Panc1 (cell line): ENCODE data around the gene ALDH4A1. TPM values are rescaled to one million over a fixed set of nuclear protein-coding genes. Genes with fewer than 3 reads are reported as not detected.

Experiments
- ATAC-seq: fragments of 200-7000 bp; cut with Tn5 transposase; 2 replicates; pipeline ENCODE4 v1.9.1; 2020; ENCODE audit warnings: mild to moderate bottlenecking, moderate library complexity
- BruUV-seq: library from RNA; stranded (reverse); fragments of 400-500 nt; replicated peaks from 2 replicates; lab custom pipeline; 2021; lab: Mats Ljungman, UMichigan
- CTCF ChIA-PET: fragments of 300-600 bp; sonication (Branson Sonifier 250); formaldehyde crosslinking; loops from one replicate; lab custom pipeline; 2022; ENCODE audit warnings: antibody characterized with exemption; lab: Charles Lee
- POLR2A ChIA-PET: fragments of 300-600 bp; sonication (Branson Sonifier 250); formaldehyde crosslinking; loops from one replicate; lab custom pipeline; 2022; ENCODE audit warnings: antibody characterized with exemption; lab: Charles Lee
- DNase-seq: peaks from one replicate; pipeline ENCODE4 v3.0.0-alpha.2; 2010; ENCODE audit warnings: low read depth, low spot score
- H3K27ac ChIP-seq: 2 replicates; pipeline ENCODE4 v1.5.1; 2011; ENCODE audit warnings: mild to moderate bottlenecking, low read length, inconsistent platforms
- H3K27me3 ChIP-seq: fragments of 200-500 bp; sonication (Bioruptor generic); 2 replicates; pipeline ENCODE4 v1.6.0; 2014; ENCODE audit warnings: low read length, inconsistent platforms; ENCODE audit not compliant: control insufficient read depth, insufficient read depth
- H3K36me3 ChIP-seq: fragments of 200-500 bp; sonication (Bioruptor generic); 2 replicates; pipeline ENCODE4 v1.5.1; 2014; ENCODE audit warnings: inconsistent platforms, mild to moderate bottlenecking, low read length, moderate library complexity; ENCODE audit not compliant: control insufficient read depth, insufficient read depth
- H3K4me1 ChIP-seq: 2 replicates; pipeline ENCODE4 v1.5.1; 2011; ENCODE audit warnings: inconsistent platforms, mild to moderate bottlenecking, low read length, moderate library complexity; ENCODE audit not compliant: control insufficient read depth, insufficient read depth
- H3K4me3 ChIP-seq, 2 experiments: 2 replicates each; pipeline ENCODE4 v1.5.1; 2011 to 2012; ENCODE audit warnings: low read depth in 2 of 2, low read length in 2 of 2, mild to moderate bottlenecking in 2 of 2, inconsistent platforms in 1 of 2, moderate library complexity in 1 of 2
- H3K9me3 ChIP-seq: fragments of 200-500 bp; sonication (Bioruptor generic); 2 replicates; pipeline ENCODE4 v1.5.1; 2014; ENCODE audit warnings: low read depth, mild to moderate bottlenecking, inconsistent platforms, low read length, moderate library complexity; ENCODE audit not compliant: control insufficient read depth, insufficient read depth
- CTCF ChIP-seq: fragments of 450-650 bp; IDR thresholded peaks from 2 replicates; pipeline ENCODE4 v1.5.1; 2017; ENCODE audit warnings: mild to moderate bottlenecking
- POLR2AphosphoS5 ChIP-seq: IDR thresholded peaks from 2 replicates; pipeline ENCODE4 v1.6.1; 2012; ENCODE audit warnings: mild to moderate bottlenecking, low read depth, low read length, moderate library complexity
- REST ChIP-seq, 2 experiments: IDR thresholded peaks; 2 replicates each; pipeline ENCODE4 v1.6.1; 2011 to 2012; ENCODE audit warnings: low read depth in 2 of 2, control low read depth in 1 of 2, low read length in 1 of 2, mild to moderate bottlenecking in 1 of 2, moderate library complexity in 1 of 2; ENCODE audit not compliant: insufficient read depth in 1 of 2
- SIN3A ChIP-seq: IDR thresholded peaks from 2 replicates; pipeline ENCODE4 v1.6.1; 2012; ENCODE audit warnings: low read depth, mild to moderate bottlenecking, low read length, moderate library complexity, borderline replicate concordance; ENCODE audit not compliant: insufficient read depth
- TCF7L2 ChIP-seq: IDR thresholded peaks from 2 replicates; pipeline ENCODE4 v1.6.1; 2011; ENCODE audit warnings: mild to moderate bottlenecking, low read depth, low read length, inconsistent platforms
- in situ Hi-C: cut with HindIII; loops from 2 replicates; pipeline ENCODE4 v1.10.0; 2016; ENCODE audit warnings: low sequenced_read_pairs, low pct_unique_long_range_greater_than_20kb
- intact Hi-C: fragments of 100-400 bp; cut with micrococcal nuclease; formaldehyde crosslinking; loops from one replicate; pipeline ENCODE4 v1.10.0; 2022; ENCODE audit not compliant: unreplicated experiment
- total RNA-seq: library from RNA; stranded (reverse); gene quantifications from one replicate; pipeline ENCODE4 v1.2.1, GENCODE V29; 2021; ENCODE audit not compliant: unreplicated experiment

Gene ALDH4A1
- total RNA-seq, 1 experiment from 2014 or later, result 21.7 TPM

- H3K36me3 ChIP-seq, result no peaks in the 10 kb centered on the region
- no TSS peak for BruUV-seq
- peaks cover 100% of the 10 kb centered on the region for H3K4me1 ChIP-seq
- H3K4me3 ChIP-seq, result no peak overlapping the region
- in situ Hi-C loops, result no loop called here
- ChIA-PET CTCF (interaction anchor here (0.7 to 1.8 kb wide), 4 partner anchors 13 to 43 kb away, joined by 4 to 7 read pairs (median 5); no protein-coding TSS in a partner anchor), POLR2A (no interaction called here)
- DNase-seq (no peak), ATAC-seq (no peak)
- peak overlapping the region; percentile 84 for H3K27ac ChIP-seq
- no peaks in the 10 kb centered on the region for H3K9me3 ChIP-seq
- H3K27me3 ChIP-seq, result no peaks in the 10 kb centered on the region
- TF ChIP-seq SIN3A, result no peak
- no peak for TF ChIP-seq REST (IDR thresholded peaks at IDR 0.05; ENCODE audit: insufficient read depth in 1 of 2, low read depth in 2 of 2, low read length in 1 of 2)
- TF ChIP-seq TCF7L2, result no peak
- no peak for TF ChIP-seq POLR2AphosphoS5
- TF ChIP-seq CTCF, result no peak
- intact Hi-C loops, result no loop called here
Observed at GRCh38 chr1:18937539-18937938, 35.2 kb upstream of the ALDH4A1 start.

- no peak for TF ChIP-seq CTCF
- 0 out of 2 replicates have a peak, but pooled peaks have one; percentile 37 for TF ChIP-seq SIN3A
- H3K4me1 ChIP-seq, result peaks cover 100% of the 10 kb centered on the region
- ATAC-seq (no peak), DNase-seq (no peak)
- intact Hi-C loops (no loop called here), in situ Hi-C loops (no loop called here)
- BruUV-seq, result no TSS peak
- ChIA-PET POLR2A (no interaction called here), CTCF (interaction anchor here (0.7 kb wide), 2 partner anchors 14 to 42 kb away, joined by 4 to 6 read pairs; no protein-coding TSS in a partner anchor)
- no peaks in the 10 kb centered on the region for H3K36me3 ChIP-seq
- no peaks in the 10 kb centered on the region for H3K9me3 ChIP-seq
- peak overlapping the region; percentile 84 for H3K27ac ChIP-seq
- H3K27me3 ChIP-seq, result no peaks in the 10 kb centered on the region
- no peak overlapping the region for H3K4me3 ChIP-seq
Observed at GRCh38 chr1:18936814-18937481, 34.6 kb upstream of the ALDH4A1 start.
